GM12878 (cell line): ENCODE results near the gene MYCBPAP. TPM values are rescaled to one million over a fixed set of nuclear protein-coding genes. Genes with fewer than 3 reads are reported as not detected.

ENCODE experiments used
- ATAC-seq: fragments of 200-7000 bp; cut with Tn5 transposase; 3 replicates; pipeline ENCODE4 v1.9.1; 2020; ENCODE audit warnings: mild to moderate bottlenecking, moderate library complexity
- BruUV-seq: library from RNA; stranded (reverse); fragments of 400-500 nt; replicated peaks from 2 replicates; lab custom pipeline; 2021; lab: Mats Ljungman, UMichigan
- CTCF ChIA-PET: fragments of 300-600 bp; sonication (Branson Sonifier 250); formaldehyde crosslinking; extraction: SDS; loops from one replicate; lab custom pipeline; 2021; ENCODE audit warnings: inconsistent platforms; lab: Yijun Ruan, JAX
- POLR2A ChIA-PET: fragments of 350-600 bp; formaldehyde crosslinking; extraction: SDS; loops from one replicate; lab custom pipeline; 2021; ENCODE audit warnings: inconsistent platforms; lab: Charles Lee
- RAD21 ChIA-PET: fragments of 300-600 bp; sonication (Branson Sonifier 250); formaldehyde crosslinking; loops from one replicate; lab custom pipeline; 2023; ENCODE audit warnings: antibody characterized with exemption; ENCODE audit not compliant: unreplicated experiment; lab: Charles Lee
- SMC1A ChIA-PET: fragments of 300-600 bp; sonication (Branson Sonifier 250); formaldehyde crosslinking; loops from one replicate; lab custom pipeline; 2023; ENCODE audit not compliant: unreplicated experiment, uncharacterized antibody; lab: Charles Lee
- DNase-seq: peaks from one replicate; pipeline ENCODE4 v3.0.0-alpha.2; 2011; ENCODE audit warnings: low read depth, low spot score
- FAIRE-seq: peaks from 3 replicates; lab custom pipeline; 2011; peaks lifted over from hg19 to GRCh38; lab: Jason Lieb, UNC
- H2AFZ ChIP-seq: 2 replicates; pipeline ENCODE4 v1.6.0; 2011; ENCODE audit warnings: low read depth, low read length, control low read depth; ENCODE audit not compliant: control insufficient read depth
- H3K27ac ChIP-seq: 2 replicates; pipeline ENCODE4 v1.5.1; 2011; ENCODE audit warnings: control low read depth; ENCODE audit not compliant: control insufficient read depth, insufficient read depth
- H3K27me3 ChIP-seq, 2 experiments: replicated peaks in 1 of 2; 2 replicates each; pipeline versions ENCODE4 v1.6.0 to v1.6.1; 2011; ENCODE audit warnings: low read length in 1 of 2; ENCODE audit not compliant: control insufficient read depth in 2 of 2, insufficient read depth in 2 of 2
- H3K36me3 ChIP-seq, 2 experiments: 2 replicates each; pipeline ENCODE4 v1.5.1; 2011; ENCODE audit warnings: low read length in 1 of 2; ENCODE audit not compliant: control insufficient read depth in 2 of 2, insufficient read depth in 2 of 2
- H3K4me1 ChIP-seq: 2 replicates; pipeline ENCODE4 v1.6.1; 2011; ENCODE audit warnings: mild to moderate bottlenecking, low read length, moderate library complexity, mixed read lengths; ENCODE audit not compliant: control insufficient read depth, insufficient read depth
- H3K4me2 ChIP-seq: 2 replicates; pipeline ENCODE4 v1.6.0; 2011; ENCODE audit warnings: control low read depth; ENCODE audit not compliant: control insufficient read depth, insufficient read depth
- H3K4me3 ChIP-seq: fragments of 200-600 bp; sonication (generic); 2 replicates; pipeline ENCODE4 v1.5.1; 2016
- H3K79me2 ChIP-seq: 2 replicates; pipeline ENCODE4 v1.6.0; 2011; ENCODE audit warnings: low read length; ENCODE audit not compliant: control insufficient read depth, insufficient read depth
- H3K9ac ChIP-seq: 2 replicates; pipeline ENCODE4 v1.8.0; 2011; ENCODE audit warnings: low read length, control low read depth, mixed read lengths; ENCODE audit not compliant: control insufficient read depth, insufficient read depth
- H3K9me3 ChIP-seq: replicated peaks from 3 replicates; pipeline ENCODE4 v1.5.1; 2011; ENCODE audit warnings: mild to moderate bottlenecking, low read length; ENCODE audit not compliant: control insufficient read depth, insufficient read depth
- H4K20me1 ChIP-seq: 2 replicates; pipeline ENCODE4 v1.6.0; 2011; ENCODE audit not compliant: control insufficient read depth, insufficient read depth
- EED ChIP-seq: sonication (generic); IDR thresholded peaks from 2 replicates; pipeline ENCODE4 v1.6.1; 2016; ENCODE audit warnings: antibody characterized with exemption, low read depth
- EGR1 ChIP-seq, 2 experiments: IDR thresholded peaks; 1 replicate in 1 of 2; 2 replicates in 1 of 2; pipeline ENCODE4 v1.6.1; 2011 to 2012; ENCODE audit warnings: low read depth in 2 of 2, low read length in 2 of 2, borderline replicate concordance in 1 of 2, mild to moderate bottlenecking in 1 of 2, moderate library complexity in 1 of 2
- RFX5 ChIP-seq: IDR thresholded peaks from 2 replicates; pipeline ENCODE4 v1.6.1; 2011; ENCODE audit warnings: low read depth, low read length, improper control_type of control experiment
- STAT1 ChIP-seq: fragments of 450-650 bp; conservative IDR thresholded peaks from 2 replicates; pipeline ENCODE4 v1.6.1; 2014; ENCODE audit warnings: antibody characterized with exemption, mild to moderate bottlenecking
- TCF3 ChIP-seq: IDR thresholded peaks from 2 replicates; pipeline ENCODE4 v1.6.1; 2012; ENCODE audit warnings: low read depth, mild to moderate bottlenecking, low read length, borderline replicate concordance; ENCODE audit not compliant: insufficient read depth
- WGBS: methylation state at CpG from one replicate; pipeline ENCODE4 v1.1.6; 2016; ENCODE audit warnings: low lambda C conversion rate; ENCODE audit not compliant: insufficient replicate concordance, insufficient coverage; ENCODE audit errors: missing lambda C conversion rate; 5-methylcytosine and 5-hydroxymethylcytosine counted together
- in situ Hi-C: fragments of 300-500 bp; cut with MboI; formaldehyde crosslinking; loops from 9 replicates; pipeline ENCODE4 v1.14.3; 2018; ENCODE audit warnings: mixed read lengths
- intact Hi-C: fragments of 100-400 bp; cut with micrococcal nuclease; formaldehyde crosslinking; loops from one replicate; pipeline ENCODE4 v1.14.2; 2022; ENCODE audit not compliant: unreplicated experiment
- polyA plus RNA-seq, 11 experiments: library from polyadenylated mRNA; depleted of rRNA in 4 of 11; unstranded in 6 of 11; stranded (reverse) in 5 of 11; fragments of >200 nt; fragmentation: Nextera tagmentation in 4 of 11; fragmentation: Illumina TruSeq in 1 of 11; extraction: Ambion mirVana in 4 of 11; extraction: Trizol in 1 of 11; gene quantifications; 1 replicate in 1 of 11; 2 replicates in 10 of 11; pipeline versions ENCODE4 v1.2.1 to v1.2.3, GENCODE V29; 2011 to 2016; ENCODE audit warnings: inconsistent platforms in 2 of 11, missing spikeins in 2 of 11, low read depth in 1 of 11
- total RNA-seq, 4 experiments: library from RNA; depleted of rRNA in 3 of 4; stranded (reverse); fragments of >200 nt in 3 of 4; fragmentation: Illumina TruSeq in 1 of 4; extraction: Trizol in 1 of 4; gene quantifications; 2 replicates each; pipeline versions ENCODE4 v1.2.1 to v1.2.3, GENCODE V29; 2013 to 2021
- TF ChIP-seq, protein P1 (sequence below): IDR thresholded peaks from 2 replicates; pipeline ENCODE4 v1.6.1; 2011; ENCODE audit warnings: low read depth, low read length, improper control_type of control experiment, borderline replicate concordance
- TF ChIP-seq, protein P2 (sequence below): IDR thresholded peaks from 2 replicates; pipeline ENCODE4 v1.6.1; 2012; ENCODE audit warnings: low read depth, low read length, improper control_type of control experiment

MYCBPAP gene
- total and polyA plus RNA-seq, 10 of the 15 experiments (the other 5 are each of a cell fraction or from before 2014, with no cell fraction given): 0.23 to 2.7 (median 1.5) TPM

DNA sequence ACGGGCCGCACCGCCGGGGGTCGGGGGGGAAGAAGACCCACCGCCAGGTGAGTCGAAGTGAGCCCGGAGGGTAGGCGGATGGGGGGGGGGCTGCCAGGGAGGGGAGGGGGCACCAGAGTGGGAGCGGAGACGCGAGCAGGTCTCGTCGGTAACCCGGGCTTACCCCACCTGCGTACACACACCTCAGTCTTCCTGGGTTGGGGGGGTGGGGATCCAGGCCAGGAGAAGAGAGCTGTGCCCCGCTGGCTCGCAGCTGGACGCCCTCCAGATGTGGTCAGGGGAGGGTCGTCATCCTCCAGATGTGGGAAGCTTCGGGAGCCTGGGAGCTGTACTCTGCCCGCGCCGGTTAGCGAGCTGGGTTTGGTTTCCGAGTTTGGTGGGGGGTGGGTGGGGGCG, 53.5 kb downstream of the MYCBPAP start:
- ChIA-PET POLR2A (interaction anchor here (0.8 kb wide), 1 partner anchor 57 kb away, joined by 3 read pairs; no protein-coding TSS in a partner anchor), SMC1A (interaction anchor here (1.1 kb wide), 1 partner anchor 66 kb away, joined by 3 read pairs; no protein-coding TSS in a partner anchor), CTCF (no interaction called here), RAD21 (interaction anchor here (0.6 to 1.0 kb wide), 2 partner anchors 49 to 132 kb away, joined by 3 to 5 read pairs; no protein-coding TSS in a partner anchor)
- H3K9ac ChIP-seq: no peak overlapping the region
- FAIRE-seq (no peak), DNase-seq (no peak), ATAC-seq (no peak)
- intact Hi-C loops (no loop called here), in situ Hi-C loops (no loop called here)
- H3K36me3 ChIP-seq: no peaks in the 10 kb centered on the region
- no peaks in the 10 kb centered on the region for H3K79me2 ChIP-seq
- no peak overlapping the region for H2AFZ ChIP-seq
- peaks cover 14% of the 10 kb centered on the region; the same call in 1 of the 2 replicates for H3K4me1 ChIP-seq
- H3K4me2 ChIP-seq: no peak overlapping the region
- H3K27me3 ChIP-seq: peaks cover 20 to 23% of the 10 kb centered on the region in 2 experiments
- TF ChIP-seq TCF3 (no peak), RFX5 (no peak), EED (no peak), STAT1 (no peak), EGR1 (IDR thresholded peaks at IDR 0.05; ENCODE audit: borderline replicate concordance in 1 of 2, low read depth in 2 of 2, low read length in 2 of 2) (no peak)
- TF ChIP-seq, protein P1, sequence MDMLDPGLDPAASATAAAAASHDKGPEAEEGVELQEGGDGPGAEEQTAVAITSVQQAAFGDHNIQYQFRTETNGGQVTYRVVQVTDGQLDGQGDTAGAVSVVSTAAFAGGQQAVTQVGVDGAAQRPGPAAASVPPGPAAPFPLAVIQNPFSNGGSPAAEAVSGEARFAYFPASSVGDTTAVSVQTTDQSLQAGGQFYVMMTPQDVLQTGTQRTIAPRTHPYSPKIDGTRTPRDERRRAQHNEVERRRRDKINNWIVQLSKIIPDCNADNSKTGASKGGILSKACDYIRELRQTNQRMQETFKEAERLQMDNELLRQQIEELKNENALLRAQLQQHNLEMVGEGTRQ: no peak
- TF ChIP-seq, protein P2, sequence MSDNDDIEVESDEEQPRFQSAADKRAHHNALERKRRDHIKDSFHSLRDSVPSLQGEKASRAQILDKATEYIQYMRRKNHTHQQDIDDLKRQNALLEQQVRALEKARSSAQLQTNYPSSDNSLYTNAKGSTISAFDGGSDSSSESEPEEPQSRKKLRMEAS: no peak
- H4K20me1 ChIP-seq: no peaks in the 10 kb centered on the region
- H3K4me3 ChIP-seq: no peak overlapping the region
- no peak overlapping the region for H3K27ac ChIP-seq
- 11% methylated on average over 9 of the region's 27 CpGs for WGBS
- no TSS peak for BruUV-seq
- no peaks in the 10 kb centered on the region for H3K9me3 ChIP-seq
